CD4-positive, CD25-positive, alpha-beta regulatory T cell (primary cell): ENCODE measurements around the gene CIT. TPM values are rescaled to one million over a fixed set of nuclear protein-coding genes. Genes with fewer than 3 reads are reported as not detected.
A peak's percentile ranks its signal among the peaks of the same experiment; 100 is the strongest.

Experiments
- ATAC-seq, 2 donors: fragments of 150-1000 bp; cut with Tn5 transposase; one replicate each; pipeline ENCODE4 v1.10.0; 2021; ENCODE audit warnings: low read depth in 2 of 2, moderate number of reproducible peaks in 2 of 2, moderate library complexity in 1 of 2
- DNase-seq, 3 donors: peaks; one replicate each; pipeline versions ENCODE4 v3.0.0 to v3.0.0-alpha.2; 2012 to 2022; ENCODE audit warnings: mixed read lengths in 1 of 3
- H3K27ac ChIP-seq: one replicate; pipeline ENCODE4 v1.7.0; 2013; ENCODE audit warnings: mild to moderate bottlenecking, low read length; ENCODE audit not compliant: insufficient read depth, poor library complexity, severe bottlenecking
- H3K27me3 ChIP-seq: one replicate; pipeline ENCODE4 v1.7.0; 2013; ENCODE audit warnings: low read length; ENCODE audit not compliant: control insufficient read depth, insufficient read depth
- H3K36me3 ChIP-seq: one replicate; pipeline ENCODE4 v1.7.0; 2013; ENCODE audit warnings: mild to moderate bottlenecking, low read length, moderate library complexity; ENCODE audit not compliant: control insufficient read depth, insufficient read depth
- H3K4me1 ChIP-seq: 2 replicates; pipeline ENCODE4 v1.7.0; 2013; ENCODE audit warnings: mild to moderate bottlenecking, low read length; ENCODE audit not compliant: insufficient read depth, control insufficient read depth, poor library complexity, severe bottlenecking
- H3K4me3 ChIP-seq: one replicate; pipeline ENCODE4 v1.7.0; 2013; ENCODE audit warnings: low read depth, mild to moderate bottlenecking, low read length, moderate library complexity
- H3K9me3 ChIP-seq, 2 experiments: 1 replicate in 1 of 2; 2 replicates in 1 of 2; pipeline ENCODE4 v1.7.0; 2013; ENCODE audit warnings: low read length in 2 of 2, mild to moderate bottlenecking in 1 of 2, moderate library complexity in 1 of 2; ENCODE audit not compliant: control insufficient read depth in 2 of 2
- H3K27ac Mint-ChIP-seq, 3 donors: one replicate each; pipeline ENCODE4 v1.8.0; 2020 to 2022; ENCODE audit warnings: mild to moderate bottlenecking in 3 of 3, mixed read lengths in 3 of 3, moderate library complexity in 2 of 3
- H3K27me3 Mint-ChIP-seq: one replicate; pipeline ENCODE4 v1.8.0; 2022; ENCODE audit warnings: mild to moderate bottlenecking, mixed read lengths
- H3K36me3 Mint-ChIP-seq: one replicate; pipeline ENCODE4 v1.8.0; 2020; ENCODE audit warnings: mixed read lengths
- H3K4me1 Mint-ChIP-seq, 4 donors: one replicate each; pipeline ENCODE4 v1.8.0; 2020 to 2022; ENCODE audit warnings: mixed read lengths in 4 of 4, mild to moderate bottlenecking in 1 of 4
- H3K4me3 Mint-ChIP-seq, 4 donors: one replicate each; pipeline ENCODE4 v1.8.0; 2020 to 2022; ENCODE audit warnings: mild to moderate bottlenecking in 4 of 4, mixed read lengths in 4 of 4, moderate library complexity in 3 of 4
- H3K9me3 Mint-ChIP-seq, 7 donors: one replicate each; pipeline ENCODE4 v1.8.0; 2020 to 2022; ENCODE audit warnings: mixed read lengths in 7 of 7, mild to moderate bottlenecking in 3 of 7, moderate library complexity in 2 of 7
- polyA plus RNA-seq, 4 donors: library from polyadenylated mRNA; unstranded; fragments of 300-500 nt; fragmentation: Illumina TruSeq; gene quantifications; one replicate each; pipeline ENCODE4 v1.2.3, GENCODE V29; 2021
- total RNA-seq: library from RNA; stranded (reverse); gene quantifications from one replicate; pipeline ENCODE4 v1.2.3, GENCODE V29; 2022

Gene CIT
- total and polyA plus RNA-seq, 5 donors from 2014 or later = 0.32 to 6.3 (median 1.0) TPM

DNA sequence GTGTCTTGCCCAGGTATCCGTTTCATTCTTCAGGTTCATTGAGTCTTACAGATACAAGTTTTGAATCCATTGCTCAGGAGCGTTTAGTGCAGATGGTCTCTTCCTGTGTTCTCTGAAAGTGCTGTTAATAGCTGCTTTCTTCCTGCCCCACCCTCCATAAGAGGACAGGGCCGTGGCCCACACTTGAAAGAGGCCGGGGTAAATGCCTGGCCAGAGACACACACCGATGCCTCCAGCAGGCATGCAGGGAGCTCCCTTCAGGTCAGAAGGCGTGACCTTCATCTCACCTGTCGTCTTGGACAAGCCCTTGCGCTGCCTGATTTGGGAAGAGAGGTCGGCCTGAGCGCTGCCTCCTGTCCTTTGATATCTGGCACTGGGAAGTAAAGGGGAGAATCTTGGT lies 197.6 kb downstream of the CIT start:
- Histone ChIP-seq H3K9me3 (no peaks in the 10 kb centered on the region), H3K36me3 (peaks cover 75% of the 10 kb centered on the region), H3K27ac (no peak overlapping the region), H3K4me3 (no peak overlapping the region), H3K4me1 (no peaks in the 10 kb centered on the region), H3K27me3 (no peaks in the 10 kb centered on the region)
- H3K9me3 Mint-ChIP-seq = no peaks in the 10 kb centered on the region
- no peak for ATAC-seq
- H3K27ac Mint-ChIP-seq = peak overlapping the region in 1 of 3 donors; percentile 38
- H3K36me3 Mint-ChIP-seq = peaks cover 58% of the 10 kb centered on the region
- no peaks in the 10 kb centered on the region for H3K27me3 Mint-ChIP-seq
- peak overlapping the region in 1 of 4 donors; percentile 44 for H3K4me3 Mint-ChIP-seq
- peaks cover 0 to 12% (median 9%) of the 10 kb centered on the region in 4 donors for H3K4me1 Mint-ChIP-seq
- no peak for DNase-seq

GRCh38 chr12:119679081-119679480 lies 198.0 kb downstream of the CIT start:
- peaks cover 79% of the 10 kb centered on the region for H3K36me3 ChIP-seq
- H3K27me3 ChIP-seq = no peaks in the 10 kb centered on the region
- no peak for DNase-seq
- no peaks in the 10 kb centered on the region for H3K9me3 ChIP-seq
- Mint-ChIP-seq H3K27me3 (no peaks in the 10 kb centered on the region), H3K4me1 (peaks cover under 1 to 13% (median 10%) of the 10 kb centered on the region in 4 donors), H3K36me3 (peaks cover 61% of the 10 kb centered on the region), H3K27ac (peak overlapping the region in 1 of 3 donors; percentile 38), H3K4me3 (peak overlapping the region in 1 of 4 donors; percentile 44), H3K9me3 (no peaks in the 10 kb centered on the region)
- no peak for ATAC-seq
- no peaks in the 10 kb centered on the region for H3K4me1 ChIP-seq
- H3K27ac ChIP-seq = no peak overlapping the region
- H3K4me3 ChIP-seq = no peak overlapping the region

GRCh38 chr12:119678459-119678858 lies 198.7 kb downstream of the CIT start:
- H3K9me3 ChIP-seq = no peaks in the 10 kb centered on the region
- no peak overlapping the region for H3K4me3 ChIP-seq
- H3K36me3 ChIP-seq = peaks cover 86% of the 10 kb centered on the region
- DNase-seq = no peak
- H3K27me3 ChIP-seq = no peaks in the 10 kb centered on the region
- no peak overlapping the region for H3K27ac Mint-ChIP-seq
- H3K27me3 Mint-ChIP-seq = no peaks in the 10 kb centered on the region
- no peaks in the 10 kb centered on the region for H3K9me3 Mint-ChIP-seq
- no peak overlapping the region for H3K4me3 Mint-ChIP-seq
- H3K27ac ChIP-seq = no peak overlapping the region
- peaks cover 7 to 20% (median 13%) of the 10 kb centered on the region in 4 donors for H3K4me1 Mint-ChIP-seq
- ATAC-seq = no peak
- H3K36me3 Mint-ChIP-seq = peaks cover 65% of the 10 kb centered on the region
- no peaks in the 10 kb centered on the region for H3K4me1 ChIP-seq

GRCh38 chr12:119676573-119676972 lies 200.5 kb downstream of the CIT start:
- H3K9me3 ChIP-seq = no peaks in the 10 kb centered on the region
- ATAC-seq (no peak), DNase-seq (no peak)
- Mint-ChIP-seq H3K27me3 (no peaks in the 10 kb centered on the region), H3K4me1 (peaks cover 17 to 28% (median 23%) of the 10 kb centered on the region in 4 donors), H3K36me3 (peaks cover 75% of the 10 kb centered on the region), H3K27ac (peak overlapping the region in 1 of 3 donors; percentile 59), H3K4me3 (no peak overlapping the region), H3K9me3 (no peaks in the 10 kb centered on the region)
- peaks cover 98% of the 10 kb centered on the region for H3K36me3 ChIP-seq
- H3K4me1 ChIP-seq = peaks cover 8% of the 10 kb centered on the region
- H3K27me3 ChIP-seq = no peaks in the 10 kb centered on the region
- no peak overlapping the region for H3K27ac ChIP-seq
- no peak overlapping the region for H3K4me3 ChIP-seq

DNA sequence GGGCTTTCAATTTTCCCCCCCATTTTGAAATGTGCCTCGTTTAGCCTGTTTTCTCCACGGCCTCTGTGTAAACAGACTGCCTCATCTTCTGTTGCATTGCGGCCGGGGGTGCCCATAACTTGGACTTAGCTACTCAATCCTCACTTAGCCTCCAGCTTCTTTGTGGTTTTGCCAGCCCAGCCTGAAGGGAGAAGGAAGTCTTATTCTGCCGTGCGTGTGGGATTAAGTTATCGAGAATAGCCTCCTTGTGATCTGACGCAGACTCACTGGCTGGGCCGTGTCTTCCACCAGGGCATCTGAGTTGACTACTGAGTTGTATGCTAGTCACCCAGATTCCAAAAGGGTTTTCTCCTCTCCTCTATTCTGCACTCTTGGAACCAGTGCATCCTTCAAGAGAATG lies 201.1 kb downstream of the CIT start:
- H3K4me1 ChIP-seq = peaks cover 10% of the 10 kb centered on the region
- Mint-ChIP-seq H3K9me3 (no peaks in the 10 kb centered on the region), H3K27ac (peak overlapping the region in 1 of 3 donors; percentile 59), H3K4me1 (peaks cover 21 to 33% (median 28%) of the 10 kb centered on the region in 4 donors), H3K4me3 (no peak overlapping the region), H3K27me3 (no peaks in the 10 kb centered on the region), H3K36me3 (peaks cover 81% of the 10 kb centered on the region)
- H3K36me3 ChIP-seq = peaks cover 97% of the 10 kb centered on the region
- no peak overlapping the region for H3K27ac ChIP-seq
- no peaks in the 10 kb centered on the region for H3K27me3 ChIP-seq
- no peak overlapping the region for H3K4me3 ChIP-seq
- DNase-seq (no peak), ATAC-seq (no peak)
- H3K9me3 ChIP-seq = no peaks in the 10 kb centered on the region

GRCh38 chr12:119674560-119674959 lies 202.6 kb downstream of the CIT start:
- H3K36me3 Mint-ChIP-seq = peaks cover 77% of the 10 kb centered on the region

GRCh38 chr12:119673634-119674033 lies 203.5 kb downstream of the CIT start:
- no peaks in the 10 kb centered on the region for H3K27me3 ChIP-seq
- H3K4me1 Mint-ChIP-seq = peaks cover 33 to 53% (median 43%) of the 10 kb centered on the region in 4 donors
- DNase-seq (peak in 1 of 3 donors; percentile 65), ATAC-seq (no peak)
- no peaks in the 10 kb centered on the region for H3K9me3 ChIP-seq
- no peak overlapping the region for H3K4me3 Mint-ChIP-seq
- no peaks in the 10 kb centered on the region for H3K27me3 Mint-ChIP-seq
- H3K36me3 Mint-ChIP-seq = peaks cover 72% of the 10 kb centered on the region
- H3K4me3 ChIP-seq = no peak overlapping the region
- no peaks in the 10 kb centered on the region for H3K9me3 Mint-ChIP-seq
- peaks cover 23% of the 10 kb centered on the region for H3K4me1 ChIP-seq
- H3K27ac ChIP-seq = no peak overlapping the region
- peaks cover 73% of the 10 kb centered on the region for H3K36me3 ChIP-seq
- H3K27ac Mint-ChIP-seq = peak overlapping the region; percentile 33 to 52 (median 45)

More at GRCh38 chr12:119674560-119674959, 202.6 kb downstream of the CIT start:
- no peaks in the 10 kb centered on the region for H3K27me3 ChIP-seq
- ATAC-seq (no peak), DNase-seq (no peak)
- H3K9me3 Mint-ChIP-seq = no peaks in the 10 kb centered on the region
- H3K4me3 ChIP-seq = no peak overlapping the region
- no peak overlapping the region for H3K4me3 Mint-ChIP-seq
- peaks cover 33 to 48% (median 41%) of the 10 kb centered on the region in 4 donors for H3K4me1 Mint-ChIP-seq
- H3K27ac Mint-ChIP-seq = no peak overlapping the region
- no peak overlapping the region for H3K27ac ChIP-seq
- H3K9me3 ChIP-seq = no peaks in the 10 kb centered on the region
- peaks cover 82% of the 10 kb centered on the region for H3K36me3 ChIP-seq
- H3K27me3 Mint-ChIP-seq = no peaks in the 10 kb centered on the region
- peaks cover 16% of the 10 kb centered on the region for H3K4me1 ChIP-seq

GRCh38 chr12:119672194-119672593 lies 204.9 kb downstream of the CIT start:
- no peak overlapping the region for H3K27ac ChIP-seq
- Mint-ChIP-seq H3K27me3 (no peaks in the 10 kb centered on the region), H3K36me3 (peaks cover 63% of the 10 kb centered on the region), H3K4me1 (peaks cover 36 to 64% (median 49%) of the 10 kb centered on the region in 4 donors), H3K27ac (peak overlapping the region; percentile 28 to 84 (median 61)), H3K9me3 (no peaks in the 10 kb centered on the region), H3K4me3 (peak overlapping the region in 1 of 4 donors; percentile 40)
- H3K9me3 ChIP-seq = no peaks in the 10 kb centered on the region
- peaks cover 60% of the 10 kb centered on the region for H3K36me3 ChIP-seq
- H3K27me3 ChIP-seq = no peaks in the 10 kb centered on the region
- DNase-seq (no peak), ATAC-seq (no peak)
- H3K4me1 ChIP-seq = peaks cover 33% of the 10 kb centered on the region
- H3K4me3 ChIP-seq = no peak overlapping the region
